Adrenal gland (tissue), 5 donors: Measurements from ENCODE around the gene NAT14.

Source experiments
- CTCF ChIP-seq, 6 experiments: fragments of 450-650 bp in 4 of 6; fragments of 200-600 bp in 2 of 6; sonication (generic) in 1 of 6; IDR thresholded peaks; 1 replicate in 5 of 6; 2 replicates in 1 of 6; pipeline versions ENCODE4 v1.5.1 to v1.8.0; 2016 to 2021; ENCODE audit warnings: antibody characterized with exemption in 6 of 6, mild to moderate bottlenecking in 2 of 6, moderate library complexity in 1 of 6
- POLR2A ChIP-seq, 2 donors: fragments of 450-650 bp; IDR thresholded peaks; one replicate each; pipeline ENCODE4 v1.6.1; 2017; ENCODE audit warnings: antibody characterized with exemption in 2 of 2, mild to moderate bottlenecking in 2 of 2, moderate library complexity in 1 of 2
- donor health status: DM: no; HTN: no; CAD: no.

GRCh38 chr19:55504981-55505380, 20.0 kb downstream of the NAT14 start:
- TF ChIP-seq CTCF (IDR thresholded peaks at IDR 0.05), result no peak
- no peak for TF ChIP-seq POLR2A (IDR thresholded peaks at IDR 0.05)
